HepG2 (cell line): ENCODE data around the gene DNAJB12. TPM values are rescaled to one million over a fixed set of nuclear protein-coding genes. Genes with fewer than 3 reads are reported as not detected.

Experiments used
- ATAC-seq: fragments of 200-7000 bp; cut with Tn5 transposase; 3 replicates; pipeline ENCODE4 v1.9.1; 2020; ENCODE audit warnings: mild to moderate bottlenecking, moderate library complexity
- BruUV-seq: library from RNA; stranded (reverse); fragments of 400-500 nt; replicated peaks from 2 replicates; lab custom pipeline; 2021; lab: Mats Ljungman, UMichigan
- CTCF ChIA-PET: fragments of 300-600 bp; formaldehyde crosslinking; extraction: SDS; loops from one replicate; lab custom pipeline; 2021; ENCODE audit warnings: low total read pairs, inconsistent platforms, low intra/inter-chr PET ratio; lab: Yijun Ruan, JAX
- POLR2A ChIA-PET: fragments of 350-600 bp; sonication (Branson Sonifier 250); formaldehyde crosslinking; loops from one replicate; lab custom pipeline; 2020; ENCODE audit warnings: antibody characterized with exemption, inconsistent platforms; lab: Yijun Ruan, JAX
- DNase-seq: peaks from one replicate; pipeline ENCODE4 v3.0.0-alpha.2; 2015; ENCODE audit warnings: low spot score
- FAIRE-seq: peaks from 3 replicates; lab custom pipeline; 2011; peaks lifted over from hg19 to GRCh38; lab: Jason Lieb, UNC
- H2AFZ ChIP-seq: one replicate; pipeline ENCODE4 v1.6.1; 2011; ENCODE audit warnings: low read length, inconsistent platforms
- H3K27ac ChIP-seq: fragments of 300-600 bp; 3 replicates; pipeline ENCODE4 v1.8.0; 2011; ENCODE audit warnings: mixed run types, mild to moderate bottlenecking, mixed read lengths, low read length, inconsistent platforms; ENCODE audit not compliant: insufficient read depth; ENCODE audit errors: extremely low read length
- H3K27me3 ChIP-seq, 2 experiments: fragments of 200-600 bp in 1 of 2; 2 replicates in 1 of 2; 3 replicates in 1 of 2; pipeline versions ENCODE4 v1.6.0 to v1.8.0; 2011; ENCODE audit warnings: low read length in 2 of 2, mild to moderate bottlenecking in 2 of 2, moderate library complexity in 2 of 2, inconsistent platforms in 1 of 2; ENCODE audit not compliant: insufficient read depth in 2 of 2, control insufficient read depth in 1 of 2
- H3K36me3 ChIP-seq, 2 experiments: fragments of 200-600 bp in 1 of 2; replicated peaks in 1 of 2; 2 replicates in 1 of 2; 3 replicates in 1 of 2; pipeline versions ENCODE4 v1.5.1 to v1.8.0; 2011; ENCODE audit warnings: low read length in 2 of 2, inconsistent platforms in 1 of 2; ENCODE audit not compliant: insufficient read depth in 2 of 2, control insufficient read depth in 1 of 2
- H3K4me1 ChIP-seq: 2 replicates; pipeline ENCODE4 v1.5.1; 2012; ENCODE audit warnings: low read length, inconsistent platforms; ENCODE audit not compliant: insufficient read depth
- H3K4me2 ChIP-seq: 2 replicates; pipeline ENCODE4 v1.6.0; 2011; ENCODE audit warnings: low read depth, low read length, inconsistent platforms
- H3K4me3 ChIP-seq, 3 experiments: fragments of 200-600 bp in 1 of 3; sonication (generic), shearing (Covaris generic) in 1 of 3; replicated peaks in 1 of 3; 2 replicates each; pipeline ENCODE4 v1.5.1; 2011 to 2016; ENCODE audit warnings: low read length in 3 of 3, inconsistent platforms in 2 of 3, low read depth in 2 of 3, mild to moderate bottlenecking in 2 of 3, control low read depth in 1 of 3, mixed read lengths in 1 of 3; ENCODE audit not compliant: insufficient read depth in 1 of 3
- H3K79me2 ChIP-seq: one replicate; pipeline ENCODE4 v1.6.1; 2011; ENCODE audit warnings: low read length, inconsistent platforms; ENCODE audit not compliant: insufficient read depth
- H3K9ac ChIP-seq: 2 replicates; pipeline ENCODE4 v1.6.0; 2011; ENCODE audit warnings: mild to moderate bottlenecking, low read depth, low read length, inconsistent platforms; ENCODE audit not compliant: insufficient read depth
- H3K9me3 ChIP-seq: 2 replicates; pipeline ENCODE4 v1.5.1; 2012; ENCODE audit warnings: mild to moderate bottlenecking, low read length
- H4K20me1 ChIP-seq: 2 replicates; pipeline ENCODE4 v1.6.0; 2011; ENCODE audit warnings: inconsistent platforms, mild to moderate bottlenecking, low read length, moderate library complexity; ENCODE audit not compliant: insufficient read depth
- FOSL2 ChIP-seq: sonication (generic); formaldehyde crosslinking; IDR thresholded peaks from 2 replicates; pipeline ENCODE4 v1.4.0; 2020; ENCODE audit warnings: missing genetic modification reagents
- GABPB1 ChIP-seq: IDR thresholded peaks from 2 replicates; pipeline ENCODE4 v1.6.1; 2016; ENCODE audit warnings: mild to moderate bottlenecking, missing genetic modification reagents, moderate library complexity, missing compliant biosample characterization
- GATAD1 ChIP-seq: IDR thresholded peaks from 2 replicates; pipeline ENCODE4 v1.6.1; 2016; ENCODE audit warnings: missing genetic modification reagents, missing compliant biosample characterization
- MTA1 ChIP-seq: sonication (generic); formaldehyde crosslinking; IDR thresholded peaks from 2 replicates; pipeline ENCODE4 v1.4.0; 2020; ENCODE audit warnings: missing genetic modification reagents, mild to moderate bottlenecking, borderline replicate concordance
- ZKSCAN1 ChIP-seq: fragments of 150-350 bp; IDR thresholded peaks from 2 replicates; pipeline ENCODE4 v1.6.1; 2014; ENCODE audit warnings: low read length
- ZNF3 ChIP-seq: IDR thresholded peaks from 2 replicates; pipeline ENCODE4 v1.7.0; 2017; ENCODE audit warnings: inconsistent platforms
- WGBS: methylation state at CpG from one replicate; pipeline ENCODE4 v1.1.6; 2017; ENCODE audit warnings: low lambda C conversion rate; 5-methylcytosine and 5-hydroxymethylcytosine counted together
- in situ Hi-C: cut with HindIII; loops from 2 replicates; pipeline ENCODE4 v1.10.0; 2017; ENCODE audit warnings: low pct_unique_long_range_greater_than_20kb; ENCODE audit not compliant: extremely low pct_ligation_motif_present
- intact Hi-C: fragments of 100-400 bp; cut with micrococcal nuclease; formaldehyde crosslinking; loops from one replicate; pipeline ENCODE4 v1.10.0; 2022; ENCODE audit not compliant: unreplicated experiment
- polyA plus RNA-seq, 8 experiments: library from polyadenylated mRNA; depleted of rRNA in 3 of 8; stranded (reverse) in 7 of 8; unstranded in 1 of 8; fragments of >200 nt; fragmentation: Illumina TruSeq in 4 of 8; extraction: Trizol in 4 of 8; gene quantifications; 2 replicates each; pipeline versions ENCODE4 v1.2.1 to v1.2.3, GENCODE V29; 2011 to 2016; ENCODE audit warnings: low read depth in 4 of 8, missing spikeins in 1 of 8, mixed read lengths in 1 of 8; ENCODE audit not compliant: insufficient read depth in 1 of 8
- total RNA-seq, 5 experiments: library from RNA; depleted of rRNA; stranded (reverse); fragments of >200 nt; fragmentation: Illumina TruSeq; extraction: Trizol; gene quantifications; 2 replicates each; pipeline ENCODE4 v1.2.3, GENCODE V29; 2016; ENCODE audit warnings: low read depth in 1 of 5
- TF ChIP-seq, protein P1 (sequence below): sonication (generic); formaldehyde crosslinking; IDR thresholded peaks from 2 replicates; pipeline ENCODE4 v1.4.0; 2020; ENCODE audit warnings: mild to moderate bottlenecking, missing genetic modification reagents, borderline replicate concordance
- TF ChIP-seq, protein P2 (sequence below): IDR thresholded peaks from 2 replicates; pipeline ENCODE4 v1.6.1; 2018; ENCODE audit warnings: missing genetic modification reagents

DNAJB12 gene
- total and polyA plus RNA-seq, 2 of the 13 experiments (the other 11 are each of a cell fraction or from before 2014, with no cell fraction given) = 10.8 to 18.2 TPM

DNA sequence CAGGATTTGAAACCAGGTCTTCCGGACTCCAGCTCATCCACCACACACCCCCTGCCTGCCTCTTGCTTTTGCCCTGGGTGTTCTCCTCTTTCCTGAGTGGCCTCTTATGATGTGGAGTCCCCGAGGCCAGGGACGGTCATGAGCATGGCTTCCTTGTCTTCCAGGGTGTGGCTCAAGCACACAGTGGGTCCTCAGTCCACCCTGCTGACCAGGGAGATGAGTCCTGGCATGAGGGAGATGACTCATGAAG, 32.8 kb downstream of the DNAJB12 start:
- Histone ChIP-seq H3K4me3 (no peak overlapping the region; a peak in 1 of 6 replicates), H3K9ac (peak overlapping the region; percentile 84; the same call in 1 of the 2 replicates), H3K27ac (peak overlapping the region; percentile 98), H3K4me1 (peaks cover 87% of the 10 kb centered on the region), H3K4me2 (peak overlapping the region; percentile 98; the same call in 1 of the 2 replicates), H3K36me3 (no peaks in the 10 kb centered on the region), H2AFZ (no peak overlapping the region), H4K20me1 (no peaks in the 10 kb centered on the region), H3K27me3 (no peaks in the 10 kb centered on the region), H3K79me2 (no peaks in the 10 kb centered on the region), H3K9me3 (no peaks in the 10 kb centered on the region)
- ChIA-PET CTCF (no interaction called here), POLR2A (interaction anchor here (0.6 to 8.1 kb wide), 13 partner anchors 11 to 341 kb away, joined by 3 to 322 read pairs (median 17); partner anchors contain the start of genes ANAPC16, ASCC1 and DDIT4)
- intact Hi-C loops = loop anchor here (10.0 kb wide), 1 partner anchor 97 kb away; no protein-coding TSS in a partner anchor
- WGBS = 83% methylated on average over 3 of the region's 3 CpGs
- BruUV-seq = no TSS peak
- FAIRE-seq (no peak), DNase-seq (no peak), ATAC-seq (no peak)
- peak; percentile 84; the same call in 1 of the 2 replicates for TF ChIP-seq ZKSCAN1
- TF ChIP-seq, protein P1, sequence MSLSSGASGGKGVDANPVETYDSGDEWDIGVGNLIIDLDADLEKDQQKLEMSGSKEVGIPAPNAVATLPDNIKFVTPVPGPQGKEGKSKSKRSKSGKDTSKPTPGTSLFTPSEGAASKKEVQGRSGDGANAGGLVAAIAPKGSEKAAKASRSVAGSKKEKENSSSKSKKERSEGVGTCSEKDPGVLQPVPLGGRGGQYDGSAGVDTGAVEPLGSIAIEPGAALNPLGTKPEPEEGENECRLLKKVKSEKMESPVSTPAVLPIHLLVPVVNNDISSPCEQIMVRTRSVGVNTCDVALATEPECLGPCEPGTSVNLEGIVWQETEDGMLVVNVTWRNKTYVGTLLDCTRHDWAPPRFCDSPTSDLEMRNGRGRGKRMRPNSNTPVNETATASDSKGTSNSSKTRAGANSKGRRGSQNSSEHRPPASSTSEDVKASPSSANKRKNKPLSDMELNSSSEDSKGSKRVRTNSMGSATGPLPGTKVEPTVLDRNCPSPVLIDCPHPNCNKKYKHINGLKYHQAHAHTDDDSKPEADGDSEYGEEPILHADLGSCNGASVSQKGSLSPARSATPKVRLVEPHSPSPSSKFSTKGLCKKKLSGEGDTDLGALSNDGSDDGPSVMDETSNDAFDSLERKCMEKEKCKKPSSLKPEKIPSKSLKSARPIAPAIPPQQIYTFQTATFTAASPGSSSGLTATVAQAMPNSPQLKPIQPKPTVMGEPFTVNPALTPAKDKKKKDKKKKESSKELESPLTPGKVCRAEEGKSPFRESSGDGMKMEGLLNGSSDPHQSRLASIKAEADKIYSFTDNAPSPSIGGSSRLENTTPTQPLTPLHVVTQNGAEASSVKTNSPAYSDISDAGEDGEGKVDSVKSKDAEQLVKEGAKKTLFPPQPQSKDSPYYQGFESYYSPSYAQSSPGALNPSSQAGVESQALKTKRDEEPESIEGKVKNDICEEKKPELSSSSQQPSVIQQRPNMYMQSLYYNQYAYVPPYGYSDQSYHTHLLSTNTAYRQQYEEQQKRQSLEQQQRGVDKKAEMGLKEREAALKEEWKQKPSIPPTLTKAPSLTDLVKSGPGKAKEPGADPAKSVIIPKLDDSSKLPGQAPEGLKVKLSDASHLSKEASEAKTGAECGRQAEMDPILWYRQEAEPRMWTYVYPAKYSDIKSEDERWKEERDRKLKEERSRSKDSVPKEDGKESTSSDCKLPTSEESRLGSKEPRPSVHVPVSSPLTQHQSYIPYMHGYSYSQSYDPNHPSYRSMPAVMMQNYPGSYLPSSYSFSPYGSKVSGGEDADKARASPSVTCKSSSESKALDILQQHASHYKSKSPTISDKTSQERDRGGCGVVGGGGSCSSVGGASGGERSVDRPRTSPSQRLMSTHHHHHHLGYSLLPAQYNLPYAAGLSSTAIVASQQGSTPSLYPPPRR (CRISPR knock-in tag) = no peak
- peak; percentile 78 for TF ChIP-seq FOSL2
- TF ChIP-seq GABPB1 = 0 out of 2 replicates have a peak, but pooled peaks have one; percentile 12
- TF ChIP-seq, protein P2, sequence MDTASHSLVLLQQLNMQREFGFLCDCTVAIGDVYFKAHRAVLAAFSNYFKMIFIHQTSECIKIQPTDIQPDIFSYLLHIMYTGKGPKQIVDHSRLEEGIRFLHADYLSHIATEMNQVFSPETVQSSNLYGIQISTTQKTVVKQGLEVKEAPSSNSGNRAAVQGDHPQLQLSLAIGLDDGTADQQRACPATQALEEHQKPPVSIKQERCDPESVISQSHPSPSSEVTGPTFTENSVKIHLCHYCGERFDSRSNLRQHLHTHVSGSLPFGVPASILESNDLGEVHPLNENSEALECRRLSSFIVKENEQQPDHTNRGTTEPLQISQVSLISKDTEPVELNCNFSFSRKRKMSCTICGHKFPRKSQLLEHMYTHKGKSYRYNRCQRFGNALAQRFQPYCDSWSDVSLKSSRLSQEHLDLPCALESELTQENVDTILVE = no peak
- TF ChIP-seq GATAD1 (CRISPR knock-in tag) = no peak
- no peak for TF ChIP-seq ZNF3 (CRISPR knock-in tag)
- TF ChIP-seq MTA1 (CRISPR knock-in tag) = no peak
- TF ChIP-seq, all 625 proteins: peak for 3
- in situ Hi-C loops = no loop called here
